Activated CD4-positive, alpha-beta T cell treated with anti-CD3 and anti-CD28 coated beads, Interleukin-2, amount 10 ng/mL, durations not matched to agents 24 days and 14 days (primary cell): ENCODE results near the gene RAP1B. TPM values are rescaled to one million over a fixed set of nuclear protein-coding genes. Genes with fewer than 3 reads are reported as not detected.

Source experiments
- DNase-seq: peaks from one replicate; pipeline ENCODE4 v3.0.0; 2022
- H3K27ac Mint-ChIP-seq: one replicate; pipeline ENCODE4 v1.8.0; 2022; ENCODE audit warnings: mild to moderate bottlenecking, mixed read lengths
- H3K27me3 Mint-ChIP-seq: one replicate; pipeline ENCODE4 v1.8.0; 2022; ENCODE audit warnings: mixed read lengths
- H3K36me3 Mint-ChIP-seq: one replicate; pipeline ENCODE4 v1.8.0; 2022; ENCODE audit warnings: low read depth, mild to moderate bottlenecking, mixed read lengths
- H3K4me1 Mint-ChIP-seq: one replicate; pipeline ENCODE4 v1.8.0; 2021; ENCODE audit warnings: mixed read lengths
- H3K4me3 Mint-ChIP-seq: one replicate; pipeline ENCODE4 v1.8.0; 2022; ENCODE audit warnings: mild to moderate bottlenecking, moderate library complexity, mixed read lengths
- H3K9me3 Mint-ChIP-seq: one replicate; pipeline ENCODE4 v1.8.0; 2021; ENCODE audit warnings: mixed read lengths
- intact Hi-C: fragments of 100-400 bp; cut with micrococcal nuclease; formaldehyde crosslinking; loops from one replicate; pipeline ENCODE4 v1.15.1; 2023
- total RNA-seq: library from RNA; stranded (reverse); gene quantifications from 2 replicates; pipeline ENCODE4 v1.2.3, GENCODE V29; 2022

Gene RAP1B
- total RNA-seq, 1 donor from 2014 or later: 209 TPM

- Mint-ChIP-seq H3K27ac (peak overlapping the region; percentile 72), H3K36me3 (peaks cover 54% of the 10 kb centered on the region), H3K9me3 (no peaks in the 10 kb centered on the region), H3K4me1 (peaks cover 57% of the 10 kb centered on the region), H3K27me3 (no peaks in the 10 kb centered on the region), H3K4me3 (peak overlapping the region; percentile 75)
- DNase-seq: no peak
- intact Hi-C loops: loop anchor here (10.0 kb wide), 2 partner anchors 280 to 540 kb away; partner anchors contain the start of gene MDM1
These were observed 4.1 kb downstream of the RAP1B start for GRCh38 chr12:68614769-68615168.

GRCh38 chr12:68617160-68617926 is 6.6 kb downstream of the RAP1B start:
- Mint-ChIP-seq H3K36me3 (peaks cover 58% of the 10 kb centered on the region), H3K4me3 (peak overlapping the region; percentile 32)
- no peak for DNase-seq

GRCh38 chr12:68619541-68619940 is 8.8 kb downstream of the RAP1B start:
- H3K4me3 Mint-ChIP-seq: no peak overlapping the region
- DNase-seq: no peak
- H3K27me3 Mint-ChIP-seq: no peaks in the 10 kb centered on the region
- H3K27ac Mint-ChIP-seq: no peak overlapping the region
- intact Hi-C loops: loop anchor here (10.0 kb wide), 2 partner anchors 285 to 535 kb away; partner anchors contain the start of gene MDM1
- H3K36me3 Mint-ChIP-seq: peaks cover 52% of the 10 kb centered on the region
- H3K9me3 Mint-ChIP-seq: no peaks in the 10 kb centered on the region
- H3K4me1 Mint-ChIP-seq: peaks cover 70% of the 10 kb centered on the region

More at GRCh38 chr12:68617160-68617926, 6.6 kb downstream of the RAP1B start:
- Mint-ChIP-seq H3K9me3 (no peaks in the 10 kb centered on the region), H3K27ac (peak overlapping the region; percentile 78), H3K27me3 (no peaks in the 10 kb centered on the region), H3K4me1 (peaks cover 72% of the 10 kb centered on the region)
- intact Hi-C loops: loop anchor here (2.0 to 10.0 kb wide), 3 partner anchors 13 to 537 kb away; partner anchors contain the start of gene MDM1

- Mint-ChIP-seq H3K4me3 (peak overlapping the region; percentile 5), H3K9me3 (no peaks in the 10 kb centered on the region), H3K4me1 (peaks cover 61% of the 10 kb centered on the region), H3K27me3 (no peaks in the 10 kb centered on the region), H3K27ac (peak overlapping the region; percentile 50), H3K36me3 (peaks cover 51% of the 10 kb centered on the region)
- intact Hi-C loops: no loop called here
- no peak for DNase-seq
These were observed 10.1 kb downstream of the RAP1B start for GRCh38 chr12:68620519-68621471.

GRCh38 chr12:68621472-68622081 is 10.9 kb downstream of the RAP1B start:
- Mint-ChIP-seq H3K9me3 (peaks cover 3% of the 10 kb centered on the region), H3K27ac (peak overlapping the region; percentile 64), H3K4me1 (peaks cover 66% of the 10 kb centered on the region), H3K4me3 (no peak overlapping the region), H3K27me3 (no peaks in the 10 kb centered on the region), H3K36me3 (peaks cover 59% of the 10 kb centered on the region)
- no peak for DNase-seq
- intact Hi-C loops: no loop called here

GRCh38 chr12:68622250-68622649 is 11.6 kb downstream of the RAP1B start:
- peaks cover 9% of the 10 kb centered on the region for H3K9me3 Mint-ChIP-seq
- intact Hi-C loops: no loop called here
- peak overlapping the region; percentile 65 for H3K27ac Mint-ChIP-seq
- H3K4me3 Mint-ChIP-seq: no peak overlapping the region
- DNase-seq: no peak
- H3K27me3 Mint-ChIP-seq: no peaks in the 10 kb centered on the region
- peaks cover 63% of the 10 kb centered on the region for H3K4me1 Mint-ChIP-seq
- H3K36me3 Mint-ChIP-seq: peaks cover 64% of the 10 kb centered on the region

GRCh38 chr12:68623059-68623458 is 12.4 kb downstream of the RAP1B start:
- Mint-ChIP-seq H3K27ac (peak overlapping the region; percentile 51), H3K36me3 (peaks cover 67% of the 10 kb centered on the region), H3K27me3 (no peaks in the 10 kb centered on the region), H3K9me3 (peaks cover 14% of the 10 kb centered on the region), H3K4me3 (no peak overlapping the region), H3K4me1 (peaks cover 58% of the 10 kb centered on the region)
- no peak for DNase-seq
- intact Hi-C loops: no loop called here

- Mint-ChIP-seq H3K4me3 (no peak overlapping the region), H3K4me1 (peaks cover 53% of the 10 kb centered on the region), H3K27me3 (no peaks in the 10 kb centered on the region), H3K27ac (no peak overlapping the region), H3K9me3 (peaks cover 14% of the 10 kb centered on the region), H3K36me3 (peaks cover 68% of the 10 kb centered on the region)
- intact Hi-C loops: no loop called here
- DNase-seq: no peak
These were observed 13.3 kb downstream of the RAP1B start for GRCh38 chr12:68623984-68624383.

- Mint-ChIP-seq H3K36me3 (peaks cover 71% of the 10 kb centered on the region), H3K27me3 (no peaks in the 10 kb centered on the region), H3K4me3 (no peak overlapping the region), H3K9me3 (peaks cover 14% of the 10 kb centered on the region), H3K27ac (no peak overlapping the region), H3K4me1 (peaks cover 53% of the 10 kb centered on the region)
- intact Hi-C loops: no loop called here
- DNase-seq: no peak
These were observed 14.2 kb downstream of the RAP1B start for GRCh38 chr12:68624933-68625332.

- Mint-ChIP-seq H3K27me3 (no peaks in the 10 kb centered on the region), H3K4me3 (no peak overlapping the region), H3K4me1 (peaks cover 45% of the 10 kb centered on the region), H3K9me3 (peaks cover 14% of the 10 kb centered on the region), H3K27ac (no peak overlapping the region), H3K36me3 (peaks cover 62% of the 10 kb centered on the region)
- intact Hi-C loops: no loop called here
- DNase-seq: no peak
These were observed 17.1 kb downstream of the RAP1B start for GRCh38 chr12:68627673-68628319.

- DNase-seq: no peak
- no peaks in the 10 kb centered on the region for H3K27me3 Mint-ChIP-seq
- H3K9me3 Mint-ChIP-seq: peaks cover 14% of the 10 kb centered on the region
- H3K4me1 Mint-ChIP-seq: peaks cover 45% of the 10 kb centered on the region
- H3K4me3 Mint-ChIP-seq: no peak overlapping the region
- peaks cover 59% of the 10 kb centered on the region for H3K36me3 Mint-ChIP-seq
- intact Hi-C loops: no loop called here
- H3K27ac Mint-ChIP-seq: peak overlapping the region; percentile 69
These were observed 18.0 kb downstream of the RAP1B start for GRCh38 chr12:68628698-68629097.

GRCh38 chr12:68630050-68630449 is 19.4 kb downstream of the RAP1B start:
- H3K27ac Mint-ChIP-seq: no peak overlapping the region
- DNase-seq: no peak
- H3K36me3 Mint-ChIP-seq: peaks cover 59% of the 10 kb centered on the region
- intact Hi-C loops: loop anchor here (2.0 kb wide), 1 partner anchor 13 kb away; no protein-coding TSS in a partner anchor
- no peak overlapping the region for H3K4me3 Mint-ChIP-seq
- H3K27me3 Mint-ChIP-seq: no peaks in the 10 kb centered on the region
- peaks cover 14% of the 10 kb centered on the region for H3K9me3 Mint-ChIP-seq
- H3K4me1 Mint-ChIP-seq: peaks cover 52% of the 10 kb centered on the region

GRCh38 chr12:68630598-68630997 is 19.9 kb downstream of the RAP1B start:
- peaks cover 14% of the 10 kb centered on the region for H3K9me3 Mint-ChIP-seq
- no peak overlapping the region for H3K4me3 Mint-ChIP-seq
- intact Hi-C loops: loop anchor here (2.0 kb wide), 1 partner anchor 14 kb away; no protein-coding TSS in a partner anchor
- no peak for DNase-seq
- H3K27me3 Mint-ChIP-seq: no peaks in the 10 kb centered on the region
- H3K27ac Mint-ChIP-seq: peak overlapping the region; percentile 20
- H3K4me1 Mint-ChIP-seq: peaks cover 53% of the 10 kb centered on the region
- H3K36me3 Mint-ChIP-seq: peaks cover 56% of the 10 kb centered on the region
